ENCODE data around the gene C1QTNF1. TPM values are rescaled to one million over a fixed set of nuclear protein-coding genes. Genes with fewer than 3 reads are reported as not detected.

The C1QTNF1 gene
- total RNA-seq, 1 experiment from 2014 or later: 19.9 TPM

DNA sequence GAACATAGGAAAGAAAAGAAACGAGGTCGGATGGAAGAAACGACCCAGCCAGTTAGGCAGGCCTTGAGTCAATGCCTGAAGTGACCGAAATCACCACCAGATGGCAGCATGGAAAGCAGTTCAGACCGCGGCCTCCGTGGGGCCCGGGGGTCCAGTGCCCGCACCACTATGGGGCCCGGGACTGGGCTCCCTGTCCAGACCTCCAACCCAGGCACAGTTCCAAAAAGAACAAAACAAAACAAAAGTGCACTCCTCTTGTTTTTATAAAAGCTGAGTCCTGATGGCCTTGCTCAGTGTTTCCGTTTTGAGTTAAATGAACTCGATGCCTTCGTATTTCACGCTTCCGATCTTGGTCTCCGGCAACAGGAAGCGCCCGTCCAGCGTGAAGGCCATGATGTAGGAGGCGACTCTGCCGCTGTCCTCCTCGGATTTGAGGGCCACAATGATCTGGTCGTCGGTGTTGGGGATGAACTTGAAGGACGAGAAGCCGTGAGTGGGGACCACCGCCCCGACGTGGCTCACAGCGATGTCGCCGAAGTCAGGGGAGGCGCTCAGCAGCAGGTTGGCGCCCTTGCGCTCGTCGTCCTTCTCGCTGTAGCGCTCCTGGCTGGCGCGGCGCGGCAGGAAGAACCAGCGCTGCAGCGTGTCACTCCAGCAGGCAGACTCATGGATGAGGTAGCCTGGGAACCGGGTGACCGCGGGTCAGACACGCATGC is 30.6 kb upstream of the C1QTNF1 start:
- no peak overlapping the region for H3K4me3 ChIP-seq (ENCODE audit: low read depth, low read length)
- POLR2A ChIA-PET: no interaction called here
- H3K27me3 ChIP-seq (replicated peaks; ENCODE audit: control insufficient read depth, insufficient read depth, low read length): no peaks in the 10 kb centered on the region
- H3K36me3 ChIP-seq (ENCODE audit: control insufficient read depth, insufficient read depth, low read length): 0 out of 2 replicates have a peak, but pooled peaks cover 4% of the 10 kb centered on the region
- TF ChIP-seq CTCF (IDR thresholded peaks at IDR 0.05; ENCODE audit: insufficient read depth in 1 of 2, low read depth in 1 of 2, low read length in 1 of 2, severe bottlenecking in 1 of 2, unreplicated experiment in 1 of 2): peak; percentile 71 to 87
- Mint-ChIP-seq H3K27ac (ENCODE audit: unreplicated experiment) (no peak overlapping the region), H3K9me3 (ENCODE audit: unreplicated experiment) (no peaks in the 10 kb centered on the region), H3K4me3 (ENCODE audit: unreplicated experiment) (no peak overlapping the region), H3K27me3 (ENCODE audit: insufficient read depth, unreplicated experiment) (no peaks in the 10 kb centered on the region), H3K4me1 (ENCODE audit: low read depth, unreplicated experiment) (no peaks in the 10 kb centered on the region), H3K36me3 (ENCODE audit: insufficient read depth, unreplicated experiment) (peaks cover 66% of the 10 kb centered on the region)
- CTCF ChIA-PET: interaction anchor here (1.2 kb wide), 1 partner anchor 52 kb away, joined by 5 read pairs; no protein-coding TSS in a partner anchor
- no peaks in the 10 kb centered on the region for H3K4me1 ChIP-seq
- no peaks in the 10 kb centered on the region for H3K9me3 ChIP-seq
- peak; percentile 60 to 73 for DNase-seq
- intact Hi-C loops (cut with micrococcal nuclease; ENCODE audit: unreplicated experiment): no loop called here
- no TSS peak for BruUV-seq (replicated peaks)

- H3K9me3 Mint-ChIP-seq (ENCODE audit: unreplicated experiment): no peaks in the 10 kb centered on the region
- Histone ChIP-seq H3K36me3 (ENCODE audit: control insufficient read depth, insufficient read depth, low read length) (0 out of 2 replicates have a peak, but pooled peaks cover 4% of the 10 kb centered on the region), H3K27me3 (replicated peaks; ENCODE audit: control insufficient read depth, insufficient read depth, low read length) (no peaks in the 10 kb centered on the region), H3K4me3 (ENCODE audit: low read depth, low read length) (no peak overlapping the region), H3K9me3 (no peaks in the 10 kb centered on the region), H3K4me1 (no peaks in the 10 kb centered on the region)
- no peak overlapping the region for H3K4me3 Mint-ChIP-seq (ENCODE audit: unreplicated experiment)
- peaks cover 70% of the 10 kb centered on the region for H3K36me3 Mint-ChIP-seq (ENCODE audit: insufficient read depth, unreplicated experiment)
- BruUV-seq (replicated peaks): no TSS peak
- POLR2A ChIA-PET: no interaction called here
- DNase-seq: peak in 1 of 2 experiments; percentile 24
- intact Hi-C loops (cut with micrococcal nuclease; ENCODE audit: unreplicated experiment): no loop called here
- no peaks in the 10 kb centered on the region for H3K4me1 Mint-ChIP-seq (ENCODE audit: low read depth, unreplicated experiment)
- H3K27ac Mint-ChIP-seq (ENCODE audit: unreplicated experiment): no peak overlapping the region
- CTCF ChIA-PET: interaction anchor here (1.2 kb wide), 1 partner anchor 52 kb away, joined by 5 read pairs; no protein-coding TSS in a partner anchor
- H3K27me3 Mint-ChIP-seq (ENCODE audit: insufficient read depth, unreplicated experiment): no peaks in the 10 kb centered on the region
- no peak for TF ChIP-seq CTCF (IDR thresholded peaks at IDR 0.05; ENCODE audit: insufficient read depth in 1 of 2, low read depth in 1 of 2, low read length in 1 of 2, severe bottlenecking in 1 of 2, unreplicated experiment in 1 of 2)
These were observed 29.8 kb upstream of the C1QTNF1 start for GRCh38 chr17:78993981-78994671.

DNA sequence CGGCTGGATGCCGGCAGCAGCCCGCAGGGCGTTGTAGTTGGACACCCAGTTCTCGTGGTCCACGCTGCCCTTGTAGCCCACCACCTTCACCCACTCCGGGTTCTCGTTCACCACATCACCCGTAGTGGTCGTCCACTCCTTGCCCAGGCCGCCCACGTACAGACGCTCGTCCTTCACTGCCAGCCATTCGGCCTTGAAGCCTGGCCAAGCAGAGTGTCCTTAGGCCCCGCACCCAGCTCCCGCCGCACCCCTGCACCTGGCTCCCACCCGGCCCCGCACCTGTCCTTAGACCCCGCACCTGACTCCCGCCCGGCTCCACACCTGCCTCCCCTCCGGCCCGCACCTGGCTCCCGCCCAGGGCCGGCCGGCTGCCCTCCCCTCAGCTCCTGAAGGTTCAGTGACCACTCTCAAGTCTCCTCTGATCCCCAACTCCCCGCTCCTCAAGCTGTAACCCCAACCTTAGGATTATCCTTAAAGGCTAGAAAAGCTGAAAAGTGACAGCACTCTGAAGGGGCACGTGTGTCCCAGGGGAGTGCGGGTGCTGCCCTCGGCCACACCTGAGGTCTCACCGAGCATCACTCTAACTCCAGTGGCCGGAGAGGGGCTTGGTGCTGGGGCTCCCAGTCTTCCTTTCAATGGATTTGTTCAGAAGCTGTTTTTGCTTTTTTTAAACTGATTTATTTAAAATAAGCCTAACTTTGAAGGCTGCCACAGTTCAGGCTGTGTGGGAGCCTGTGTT is 28.8 kb upstream of the C1QTNF1 start:
- H3K36me3 ChIP-seq (ENCODE audit: control insufficient read depth, insufficient read depth, low read length): 0 out of 2 replicates have a peak, but pooled peaks cover 4% of the 10 kb centered on the region
- Mint-ChIP-seq H3K4me1 (ENCODE audit: low read depth, unreplicated experiment) (no peaks in the 10 kb centered on the region), H3K4me3 (ENCODE audit: unreplicated experiment) (no peak overlapping the region), H3K9me3 (ENCODE audit: unreplicated experiment) (no peaks in the 10 kb centered on the region), H3K36me3 (ENCODE audit: insufficient read depth, unreplicated experiment) (peaks cover 71% of the 10 kb centered on the region), H3K27me3 (ENCODE audit: insufficient read depth, unreplicated experiment) (no peaks in the 10 kb centered on the region), H3K27ac (ENCODE audit: unreplicated experiment) (peak overlapping the region; percentile 69)
- TF ChIP-seq CTCF (IDR thresholded peaks at IDR 0.05; ENCODE audit: insufficient read depth in 1 of 2, low read depth in 1 of 2, low read length in 1 of 2, severe bottlenecking in 1 of 2, unreplicated experiment in 1 of 2): no peak
- ChIA-PET POLR2A (interaction anchor here (0.6 kb wide), 1 partner anchor 1111 kb away, joined by 5 read pairs; no protein-coding TSS in a partner anchor), CTCF (interaction anchor here (0.6 kb wide), 1 partner anchor 13 kb away, joined by 3 read pairs; no protein-coding TSS in a partner anchor)
- no peaks in the 10 kb centered on the region for H3K4me1 ChIP-seq
- no peak overlapping the region for H3K4me3 ChIP-seq (ENCODE audit: low read depth, low read length)
- no peaks in the 10 kb centered on the region for H3K27me3 ChIP-seq (replicated peaks; ENCODE audit: control insufficient read depth, insufficient read depth, low read length)
- intact Hi-C loops (cut with micrococcal nuclease; ENCODE audit: unreplicated experiment): no loop called here
- no peak for DNase-seq
- BruUV-seq (replicated peaks): no TSS peak
- no peaks in the 10 kb centered on the region for H3K9me3 ChIP-seq

Measured in Caco-2 (cell line).